Immature natural killer cell (primary cell): ENCODE measurements around the gene PROX2. TPM values are rescaled to one million over a fixed set of nuclear protein-coding genes. Genes with fewer than 3 reads are reported as not detected.

Source experiments
- DNase-seq, 3 donors: peaks; one replicate each; pipeline ENCODE4 v3.0.0; 2022; ENCODE audit warnings: mixed read lengths in 1 of 3
- H3K27ac Mint-ChIP-seq, 6 donors: one replicate each; pipeline ENCODE4 v1.8.0; 2020; ENCODE audit warnings: mixed read lengths in 6 of 6, mild to moderate bottlenecking in 5 of 6, inconsistent platforms in 4 of 6, moderate library complexity in 3 of 6
- H3K27me3 Mint-ChIP-seq, 3 donors: one replicate each; pipeline ENCODE4 v1.8.0; 2020 to 2021; ENCODE audit warnings: low read depth in 3 of 3, mild to moderate bottlenecking in 3 of 3, mixed read lengths in 3 of 3, moderate library complexity in 3 of 3, inconsistent platforms in 1 of 3
- H3K36me3 Mint-ChIP-seq, 3 donors: one replicate each; pipeline ENCODE4 v1.8.0; 2020; ENCODE audit warnings: mixed read lengths in 3 of 3, inconsistent platforms in 2 of 3, mild to moderate bottlenecking in 2 of 3
- H3K4me1 Mint-ChIP-seq, 2 donors: one replicate each; pipeline ENCODE4 v1.8.0; 2020; ENCODE audit warnings: inconsistent platforms in 2 of 2, mild to moderate bottlenecking in 2 of 2, mixed read lengths in 2 of 2, moderate library complexity in 1 of 2
- H3K4me3 Mint-ChIP-seq, 5 donors: one replicate each; pipeline ENCODE4 v1.8.0; 2020; ENCODE audit warnings: mild to moderate bottlenecking in 5 of 5, mixed read lengths in 5 of 5, inconsistent platforms in 3 of 5, moderate library complexity in 3 of 5
- H3K9me3 Mint-ChIP-seq, 6 donors: one replicate each; pipeline ENCODE4 v1.8.0; 2020; ENCODE audit warnings: mild to moderate bottlenecking in 6 of 6, mixed read lengths in 6 of 6, inconsistent platforms in 4 of 6, moderate library complexity in 3 of 6
- polyA plus RNA-seq, 3 donors: library from polyadenylated mRNA; unstranded; fragments of 300-500 nt; fragmentation: Illumina TruSeq; gene quantifications; one replicate each; pipeline ENCODE4 v1.2.3, GENCODE V29; 2021

Gene PROX2
- polyA plus RNA-seq, 3 donors from 2014 or later, result 1.7 TPM; not detected in 2

- H3K27ac Mint-ChIP-seq, result peak overlapping the region; percentile 85 to 95 (median 91)
- H3K4me1 Mint-ChIP-seq, result peaks cover 52 to 58% of the 10 kb centered on the region in 2 donors
- H3K27me3 Mint-ChIP-seq, result no peaks in the 10 kb centered on the region
- H3K4me3 Mint-ChIP-seq, result peak overlapping the region; percentile 10 to 65 (median 49)
- no peaks in the 10 kb centered on the region for H3K9me3 Mint-ChIP-seq
- peaks cover 3% of the 10 kb centered on the region in 3 donors for H3K36me3 Mint-ChIP-seq
- DNase-seq, result peak in 2 of 3 donors; percentile 25 to 31
Measured at GRCh38 chr14:74841230-74842207, 34.4 kb downstream of the PROX2 start.

GRCh38 chr14:74840603-74841030, 35.3 kb downstream of the PROX2 start:
- peaks cover 54 to 62% of the 10 kb centered on the region in 2 donors for H3K4me1 Mint-ChIP-seq
- peak overlapping the region; percentile 85 to 95 (median 91) for H3K27ac Mint-ChIP-seq
- no peaks in the 10 kb centered on the region for H3K9me3 Mint-ChIP-seq
- no peak for DNase-seq
- H3K36me3 Mint-ChIP-seq, result peaks cover 3 to 9% (median 5%) of the 10 kb centered on the region in 3 donors
- no peaks in the 10 kb centered on the region for H3K27me3 Mint-ChIP-seq
- H3K4me3 Mint-ChIP-seq, result peak overlapping the region in 1 of 5 donors; percentile 65

GRCh38 chr14:74838166-74838565, 37.8 kb downstream of the PROX2 start:
- H3K27me3 Mint-ChIP-seq, result no peaks in the 10 kb centered on the region
- no peaks in the 10 kb centered on the region for H3K9me3 Mint-ChIP-seq
- H3K4me3 Mint-ChIP-seq, result peak overlapping the region; percentile 72 to 91 (median 84)
- peak; percentile 44 to 53 (median 51) for DNase-seq
- peak overlapping the region; percentile 93 to 98 (median 96) for H3K27ac Mint-ChIP-seq
- peaks cover 3 to 14% (median 10%) of the 10 kb centered on the region in 3 donors for H3K36me3 Mint-ChIP-seq
- peaks cover 54 to 62% of the 10 kb centered on the region in 2 donors for H3K4me1 Mint-ChIP-seq

GRCh38 chr14:74836251-74836960, 39.5 kb downstream of the PROX2 start:
- Mint-ChIP-seq H3K4me3 (no peak overlapping the region), H3K9me3 (no peaks in the 10 kb centered on the region), H3K27me3 (no peaks in the 10 kb centered on the region), H3K27ac (peak overlapping the region; percentile 68 to 98 (median 83)), H3K36me3 (peaks cover 3 to 14% (median 10%) of the 10 kb centered on the region in 3 donors), H3K4me1 (peaks cover 44 to 52% of the 10 kb centered on the region in 2 donors)
- DNase-seq, result no peak

- Mint-ChIP-seq H3K4me1 (peaks cover 37 to 45% of the 10 kb centered on the region in 2 donors), H3K9me3 (no peaks in the 10 kb centered on the region), H3K27me3 (no peaks in the 10 kb centered on the region), H3K36me3 (peaks cover 3 to 14% (median 10%) of the 10 kb centered on the region in 3 donors), H3K27ac (peak overlapping the region in 5 of 6 donors; percentile 20 to 69 (median 29)), H3K4me3 (no peak overlapping the region)
- no peak for DNase-seq
Measured at GRCh38 chr14:74835645-74836250, 40.2 kb downstream of the PROX2 start.

- DNase-seq, result no peak
- Mint-ChIP-seq H3K36me3 (peaks cover 7 to 22% (median 17%) of the 10 kb centered on the region in 3 donors), H3K27ac (peak overlapping the region in 5 of 6 donors; percentile 4 to 35 (median 20)), H3K4me1 (peaks cover 30 to 36% of the 10 kb centered on the region in 2 donors), H3K27me3 (no peaks in the 10 kb centered on the region), H3K9me3 (no peaks in the 10 kb centered on the region), H3K4me3 (no peak overlapping the region)
Measured at GRCh38 chr14:74834692-74835392, 41.1 kb downstream of the PROX2 start.

GRCh38 chr14:74832849-74833248, 43.1 kb downstream of the PROX2 start:
- H3K4me3 Mint-ChIP-seq, result no peak overlapping the region
- H3K4me1 Mint-ChIP-seq, result peaks cover 14 to 18% of the 10 kb centered on the region in 2 donors
- DNase-seq, result no peak
- H3K27ac Mint-ChIP-seq, result no peak overlapping the region
- no peaks in the 10 kb centered on the region for H3K9me3 Mint-ChIP-seq
- H3K36me3 Mint-ChIP-seq, result peaks cover 17 to 32% (median 19%) of the 10 kb centered on the region in 3 donors
- peaks cover 0 to 2% (median 0%) of the 10 kb centered on the region in 3 donors for H3K27me3 Mint-ChIP-seq

GRCh38 chr14:74829251-74829650, 46.7 kb downstream of the PROX2 start:
- H3K27ac Mint-ChIP-seq, result peak overlapping the region in 1 of 6 donors; percentile 9
- no peak overlapping the region for H3K4me3 Mint-ChIP-seq
- H3K4me1 Mint-ChIP-seq, result no peaks in the 10 kb centered on the region
- no peak for DNase-seq
- H3K9me3 Mint-ChIP-seq, result no peaks in the 10 kb centered on the region
- peaks cover 9 to 25% (median 19%) of the 10 kb centered on the region in 3 donors for H3K36me3 Mint-ChIP-seq
- peaks cover 0 to 2% (median 0%) of the 10 kb centered on the region in 3 donors for H3K27me3 Mint-ChIP-seq

GRCh38 chr14:74826574-74826973, 49.4 kb downstream of the PROX2 start:
- H3K36me3 Mint-ChIP-seq, result peaks cover 11 to 25% (median 19%) of the 10 kb centered on the region in 3 donors
- no peaks in the 10 kb centered on the region for H3K4me1 Mint-ChIP-seq
- no peak overlapping the region for H3K4me3 Mint-ChIP-seq
- peak overlapping the region in 1 of 6 donors; percentile 13 for H3K27ac Mint-ChIP-seq
- no peaks in the 10 kb centered on the region for H3K9me3 Mint-ChIP-seq
- no peak for DNase-seq
- peaks cover 0 to 2% (median 0%) of the 10 kb centered on the region in 3 donors for H3K27me3 Mint-ChIP-seq

Other genes with a start within 250 kb of the PROX2 start
- gene AREL1, start 163.1 kb downstream of the PROX2 start, polyA plus RNA-seq, result 10 to 100 TPM; 11.9 to 30.6 (median 14.0) TPM
- gene FCF1, start 163.0 kb downstream of the PROX2 start, polyA plus RNA-seq, result 10 to 100 TPM; 25.9 to 34.2 (median 31.8) TPM
- 10 to 100 TPM in 1 of 3 donors, 1 to 10 TPM in 2; 3.8 to 17.2 (median 4.8) TPM for gene YLPM1, start 112.8 kb downstream of the PROX2 start, polyA plus RNA-seq
- gene DLST, start 5.8 kb upstream of the PROX2 start, polyA plus RNA-seq, result 10 to 100 TPM in 1 of 3 donors, 1 to 10 TPM in 2; 7.7 to 13.1 (median 9.0) TPM
- gene RPS6KL1, start 47.1 kb upstream of the PROX2 start, polyA plus RNA-seq, result 1 to 10 TPM in 1 of 3 donors, under 1 TPM in 1, not detected in 1; 0.34 to 1.3 TPM
- gene PGF, start 79.5 kb upstream of the PROX2 start, polyA plus RNA-seq, result under 1 TPM in 2 of 3 donors, not detected in 1; 0.06 to 0.07 TPM
- 10 to 100 TPM; 32.6 to 64.5 (median 57.4) TPM for gene EIF2B2, start 126.8 kb upstream of the PROX2 start, polyA plus RNA-seq
- 10 to 100 TPM in 1 of 3 donors, 1 to 10 TPM in 1, under 1 TPM in 1; 0.38 to 12.9 (median 6.3) TPM for gene MLH3, start 175.3 kb upstream of the PROX2 start, polyA plus RNA-seq
- 10 to 100 TPM; 14.1 to 19.6 (median 15.4) TPM for gene ACYP1, start 187.9 kb upstream of the PROX2 start, polyA plus RNA-seq
- gene ZC2HC1C, start 193.5 kb upstream of the PROX2 start, polyA plus RNA-seq, result under 1 TPM in 1 of 3 donors, not detected in 2; 0.58 TPM